Stimulated activated CD4-positive, alpha-beta T cell treated with anti-CD3 and anti-CD28 coated beads, Interleukin-4, amount 100 ng/mL, for 1 hour (primary cell): Measurements from ENCODE around the gene DOCK4.

ENCODE experiments used
- DNase-seq: peaks from one replicate; pipeline ENCODE4 v3.0.0-alpha.2; 2020

The DOCK4 gene

DNA sequence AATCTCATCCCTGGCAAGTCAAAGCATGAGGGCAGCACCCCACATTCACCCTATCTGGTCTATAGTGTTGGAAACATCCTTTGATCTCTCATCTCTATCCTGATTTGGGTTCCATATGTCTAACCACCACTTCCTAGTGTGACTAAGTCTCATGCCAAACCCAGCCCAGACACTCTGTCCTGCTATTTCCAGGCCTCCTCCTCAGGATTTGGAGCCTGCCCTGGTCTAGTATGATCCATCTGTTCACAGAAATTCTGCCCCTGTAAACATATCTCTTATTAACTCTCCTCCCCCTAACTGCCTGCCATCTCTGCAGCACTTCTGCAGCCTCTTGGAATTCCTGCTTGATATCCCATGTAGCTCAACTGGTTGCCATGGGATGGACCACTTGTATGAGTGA is 323.0 kb downstream of the DOCK4 start:
- no peak for DNase-seq

DNA sequence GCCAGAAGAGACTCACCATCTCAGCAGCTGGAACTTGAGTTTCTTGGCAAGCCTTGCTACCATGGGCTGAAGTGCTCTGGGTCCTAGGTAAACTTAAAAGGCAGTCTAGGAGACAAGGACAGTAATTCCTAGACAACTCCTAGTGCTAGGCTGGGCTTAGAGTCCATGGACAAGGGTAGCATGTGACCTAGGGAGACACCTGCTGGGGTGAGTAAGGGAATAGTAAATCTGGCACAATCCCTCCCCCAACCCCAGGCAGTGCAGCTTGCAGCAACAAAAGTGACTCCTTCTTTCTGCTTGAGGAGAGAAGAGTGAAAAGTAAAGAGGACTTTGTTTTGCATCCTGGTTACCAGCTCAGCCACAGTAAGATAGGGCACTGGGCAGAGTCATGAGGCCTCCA is 327.4 kb downstream of the DOCK4 start:
- no peak for DNase-seq

DNA sequence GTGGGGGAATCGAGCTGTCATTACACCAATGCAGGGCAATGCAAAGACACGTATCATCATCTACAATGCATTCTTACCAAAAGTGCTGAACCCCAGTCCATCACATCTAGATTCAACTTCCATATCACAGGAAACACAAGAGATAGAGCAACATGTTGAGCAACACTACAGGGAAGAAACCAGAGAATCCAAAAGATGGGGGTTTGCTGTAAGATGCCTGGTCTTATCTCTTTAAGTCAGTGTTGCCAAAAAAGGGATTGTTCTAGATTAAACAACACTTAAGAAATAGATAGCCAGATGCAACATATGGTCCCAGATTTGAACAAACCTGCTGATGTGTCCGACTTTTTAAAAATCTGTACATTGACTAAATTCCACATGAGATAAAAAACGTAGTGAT is 328.3 kb downstream of the DOCK4 start:
- no peak for DNase-seq

DNA sequence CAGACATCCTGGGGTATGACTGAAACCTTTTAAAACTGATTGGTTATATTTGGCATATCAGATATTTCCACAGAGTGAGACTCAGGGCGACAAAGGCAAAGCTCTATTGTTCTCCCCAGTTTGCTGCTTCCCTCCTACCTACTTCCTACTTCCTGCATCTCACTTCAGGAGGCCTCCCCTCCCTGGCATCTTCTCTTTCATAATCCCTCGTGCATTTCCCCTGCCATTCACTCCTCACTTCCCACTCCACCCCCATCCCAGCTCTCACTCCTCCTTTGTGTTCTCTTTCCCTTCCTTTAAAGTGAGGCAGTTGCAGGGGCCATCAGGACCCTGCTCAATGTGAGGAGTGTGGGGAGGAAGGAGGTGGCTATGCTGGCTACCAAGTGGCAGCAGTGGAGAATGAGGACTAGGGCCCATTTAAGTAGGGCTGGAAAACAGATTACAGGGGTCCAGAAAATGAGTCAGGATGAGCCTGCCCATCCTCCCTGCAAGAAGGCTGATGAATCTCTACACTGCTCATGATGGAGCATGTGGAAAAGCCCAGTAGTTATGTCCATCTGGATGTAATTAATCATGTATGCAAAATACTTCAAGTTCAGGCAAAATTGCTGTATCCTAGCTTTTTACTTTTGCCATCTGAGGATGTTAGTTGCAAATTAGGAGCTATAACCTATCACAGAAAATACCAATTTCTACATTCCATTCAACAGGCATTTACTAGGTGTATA is 332.1 kb downstream of the DOCK4 start:
- no peak for DNase-seq

DNA sequence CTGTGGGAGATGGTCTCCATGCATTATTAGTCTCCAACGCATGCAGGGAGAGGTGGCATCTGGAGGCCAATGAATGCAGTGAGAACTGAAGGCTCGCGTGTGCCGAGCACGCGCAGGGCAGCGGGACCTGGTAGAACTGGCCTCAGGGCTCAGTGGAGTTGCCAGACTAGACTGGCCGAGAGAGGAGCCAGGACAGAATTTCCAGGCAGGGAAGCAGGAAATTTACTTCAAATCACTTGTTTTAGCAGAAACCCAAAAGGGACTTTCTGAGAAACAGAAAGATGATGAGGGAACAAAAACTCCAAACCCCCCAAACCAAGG is 332.9 kb downstream of the DOCK4 start:
- DNase-seq = no peak

DNA sequence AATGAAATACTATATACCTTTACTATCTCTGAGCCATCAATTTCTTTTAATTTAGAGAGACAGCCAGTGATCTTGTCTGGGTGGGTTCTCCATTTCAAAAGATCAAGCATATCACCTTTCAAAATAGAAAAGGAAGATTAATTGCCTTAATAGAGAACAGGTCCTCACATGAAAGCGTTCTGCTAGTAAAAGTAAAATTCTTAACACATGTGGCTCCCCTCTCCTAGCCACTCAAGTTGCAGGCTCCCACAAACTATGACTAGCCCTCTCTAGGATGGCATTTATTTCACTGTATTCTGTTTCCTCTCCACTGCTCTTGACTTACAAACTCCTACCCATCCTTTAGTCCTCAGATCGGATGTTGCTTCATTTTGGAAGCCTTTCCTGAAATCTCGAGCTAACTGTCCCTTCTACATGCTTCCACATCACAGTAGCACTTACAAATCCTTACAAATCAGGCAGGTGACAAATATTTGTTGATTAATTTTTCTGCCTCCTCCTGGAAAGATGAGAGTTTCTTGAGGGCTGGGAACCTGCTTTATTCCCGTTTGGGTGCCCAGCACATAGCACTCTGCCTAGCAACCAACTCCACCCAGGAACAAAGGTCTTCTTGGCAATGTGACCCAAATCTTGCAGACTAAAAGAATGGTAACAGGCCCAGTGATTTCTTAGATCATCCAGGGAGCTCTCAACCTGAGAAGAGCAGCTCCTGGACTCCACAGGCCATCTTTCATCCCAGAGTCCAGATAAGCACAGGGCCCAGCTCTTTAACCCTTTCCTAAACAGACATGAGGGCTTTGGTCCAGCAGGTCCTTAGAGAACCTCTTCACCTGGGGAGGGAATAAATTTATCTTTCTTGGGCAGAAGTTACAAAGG is 333.5 kb downstream of the DOCK4 start:
- no peak for DNase-seq

DNA sequence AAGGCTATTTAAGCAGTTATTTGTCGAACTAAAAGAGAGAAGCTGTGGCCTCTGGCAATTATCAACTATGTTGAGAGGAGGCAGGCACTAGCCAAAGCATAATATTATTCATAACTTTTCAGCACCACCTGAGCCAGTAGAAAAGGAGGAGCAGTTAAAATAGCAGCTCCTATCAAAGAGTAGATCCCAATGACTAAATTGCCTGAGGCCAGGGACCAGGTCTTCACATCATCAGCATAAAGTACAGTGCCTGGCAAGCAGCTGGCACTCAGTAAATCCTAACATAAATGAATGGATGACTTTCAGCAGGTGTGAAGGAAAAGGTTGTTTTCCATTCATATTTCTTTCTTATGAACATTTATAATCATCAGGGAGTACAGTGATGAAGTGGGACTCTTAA is 334.9 kb downstream of the DOCK4 start:
- DNase-seq = no peak

DNA sequence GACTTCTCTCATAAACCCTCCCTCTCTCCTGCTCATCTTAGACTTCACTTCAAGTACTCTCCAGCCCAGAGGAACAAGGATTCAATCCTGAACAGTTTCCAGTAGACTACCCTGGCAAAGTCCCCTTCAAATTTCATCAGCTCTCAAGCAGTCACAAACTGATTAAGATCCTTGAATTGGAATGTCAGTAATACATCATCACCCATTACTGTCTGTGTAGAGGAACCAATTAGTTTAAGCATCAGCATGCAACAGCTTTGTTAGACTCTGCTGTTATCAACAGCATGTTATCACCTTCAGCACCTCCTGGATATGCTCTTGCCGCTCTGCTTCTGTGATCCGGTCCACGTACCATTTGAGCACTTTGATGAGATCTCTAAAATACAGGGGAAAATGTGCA is 336.9 kb downstream of the DOCK4 start:
- no peak for DNase-seq

DNA sequence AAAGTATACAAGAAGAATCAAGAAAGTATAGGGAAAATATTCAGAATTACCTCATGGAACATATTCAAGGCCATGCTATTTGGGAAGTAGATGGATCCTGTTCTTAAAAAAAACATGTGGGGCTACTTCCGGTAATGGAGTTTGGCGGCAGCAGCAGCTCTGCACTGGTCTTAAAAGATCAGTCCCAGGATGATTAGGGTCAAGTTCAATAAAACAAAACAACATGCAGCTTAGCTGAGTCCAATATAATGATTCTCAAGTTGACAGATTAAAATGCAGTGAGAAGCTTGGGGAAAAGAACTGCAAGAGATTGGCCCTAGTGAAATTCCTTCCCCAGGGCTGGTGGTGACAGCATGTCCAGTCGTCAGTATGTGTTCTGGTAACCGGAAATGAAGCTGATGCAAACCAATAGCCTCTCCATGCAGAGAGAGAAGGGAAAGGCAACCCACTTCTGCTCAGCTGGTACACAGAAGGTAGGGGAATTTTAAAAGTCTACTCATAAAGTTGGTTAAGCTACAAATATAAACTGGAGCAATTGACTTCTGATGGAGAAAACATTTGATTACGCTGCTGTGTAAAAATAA is 338.8 kb downstream of the DOCK4 start:
- DNase-seq = no peak

DNA sequence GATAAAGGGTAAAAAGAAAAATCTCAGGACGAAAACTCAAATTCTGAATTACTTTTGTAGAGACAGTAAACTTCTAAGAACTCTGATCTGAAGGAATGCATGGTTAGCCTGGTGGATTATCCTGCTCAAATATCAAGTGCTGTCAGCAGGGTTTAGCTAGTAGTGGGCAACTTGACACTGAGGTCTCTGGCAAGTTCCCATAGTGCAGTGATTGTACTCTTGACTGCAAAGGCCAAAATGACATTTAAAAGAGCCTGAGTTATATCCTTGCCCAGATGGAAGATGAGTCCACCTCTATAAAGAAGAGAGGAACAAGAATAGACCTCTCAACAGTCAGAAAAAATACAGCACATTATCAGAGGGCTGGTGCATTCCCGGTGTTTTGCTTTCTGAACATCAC is 339.4 kb downstream of the DOCK4 start:
- DNase-seq = no peak

DNA sequence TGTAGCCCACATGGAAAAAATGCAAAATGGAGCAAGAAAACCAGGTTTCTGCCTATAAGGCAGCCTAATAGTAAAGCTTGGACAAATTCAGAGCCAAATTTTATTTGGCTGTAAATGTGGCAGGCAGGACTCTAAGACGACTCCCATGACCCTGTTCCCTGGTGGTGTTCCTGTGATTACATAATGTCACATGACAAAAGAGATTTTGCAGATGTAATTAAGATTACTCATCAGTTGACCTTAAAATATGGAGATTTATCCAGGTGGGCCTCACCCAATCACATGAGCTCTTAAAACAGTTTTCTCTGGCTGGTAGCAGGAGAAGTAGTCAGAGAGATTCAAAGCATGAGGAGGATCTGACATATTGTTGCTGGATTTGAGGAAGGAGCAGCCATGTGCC is 340.8 kb downstream of the DOCK4 start:
- DNase-seq = no peak

DNA sequence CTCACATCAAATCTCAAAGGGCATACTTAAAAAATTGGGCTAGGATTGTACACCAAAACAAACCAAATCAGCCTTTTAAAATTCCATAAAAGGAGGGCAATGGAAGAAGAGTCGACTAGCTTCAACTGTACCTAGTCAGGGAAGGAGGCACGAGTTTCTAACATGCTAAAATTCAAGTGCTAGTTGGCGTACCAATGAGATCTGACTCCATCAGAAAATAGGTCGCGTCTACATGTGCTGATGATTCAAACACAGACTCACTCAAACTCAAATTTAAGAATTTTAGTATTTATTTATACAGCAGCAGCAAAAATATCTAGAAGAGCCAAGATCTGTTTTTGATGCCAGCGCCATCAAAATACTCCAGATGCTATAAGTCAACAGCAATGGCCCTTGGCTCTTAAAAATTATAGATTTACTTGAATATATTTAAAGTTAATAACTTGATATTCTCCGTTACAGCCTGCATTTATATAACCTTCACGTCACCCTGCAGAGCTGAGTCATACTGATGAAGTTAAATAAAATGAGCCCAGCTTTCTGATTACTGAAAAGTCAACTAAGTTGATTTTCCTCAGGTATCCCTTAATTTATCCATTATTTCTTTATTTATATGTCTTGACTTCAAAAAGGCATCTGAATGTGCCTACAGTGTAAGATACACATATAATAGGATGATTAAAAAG is 341.8 kb downstream of the DOCK4 start:
- no peak for DNase-seq

DNA sequence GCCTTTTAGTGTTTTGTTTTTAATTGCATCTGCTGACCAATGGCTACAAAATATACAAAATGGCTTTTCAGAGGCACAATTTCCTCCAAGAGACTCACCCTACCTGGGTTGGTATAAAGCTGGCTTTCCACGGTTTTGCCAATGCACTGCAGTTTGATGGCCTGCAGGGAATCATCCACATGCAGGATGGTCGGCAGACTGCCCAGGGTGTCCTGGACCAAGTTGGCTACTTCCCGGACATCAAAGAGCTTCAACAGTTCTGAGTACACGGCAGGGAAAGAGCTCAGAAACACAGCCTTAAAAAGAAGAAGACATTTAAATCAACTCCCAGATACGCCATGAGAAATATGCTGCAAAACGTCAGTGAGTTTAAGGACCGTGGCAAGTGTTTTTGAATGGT is 342.9 kb downstream of the DOCK4 start:
- no peak for DNase-seq

DNA sequence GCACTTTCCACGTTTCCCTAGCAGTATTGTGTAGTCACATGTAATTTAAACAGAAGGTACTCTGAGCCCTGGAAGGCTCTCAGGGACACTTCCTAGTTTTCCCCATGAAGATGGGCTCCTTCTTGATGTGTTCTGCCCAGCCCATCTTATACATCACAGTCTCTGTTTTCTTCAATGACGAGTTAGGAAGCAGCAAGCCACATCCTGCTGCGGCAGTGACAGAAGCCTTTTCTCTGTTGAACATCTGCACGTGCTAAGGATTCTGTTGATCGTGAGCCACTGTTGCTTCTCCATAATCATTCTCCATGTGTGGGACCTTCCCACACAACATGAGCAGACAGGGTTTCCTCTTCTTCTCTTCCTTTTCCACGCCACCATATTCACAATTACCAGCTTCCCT is 346.0 kb downstream of the DOCK4 start:
- DNase-seq = no peak

DNA sequence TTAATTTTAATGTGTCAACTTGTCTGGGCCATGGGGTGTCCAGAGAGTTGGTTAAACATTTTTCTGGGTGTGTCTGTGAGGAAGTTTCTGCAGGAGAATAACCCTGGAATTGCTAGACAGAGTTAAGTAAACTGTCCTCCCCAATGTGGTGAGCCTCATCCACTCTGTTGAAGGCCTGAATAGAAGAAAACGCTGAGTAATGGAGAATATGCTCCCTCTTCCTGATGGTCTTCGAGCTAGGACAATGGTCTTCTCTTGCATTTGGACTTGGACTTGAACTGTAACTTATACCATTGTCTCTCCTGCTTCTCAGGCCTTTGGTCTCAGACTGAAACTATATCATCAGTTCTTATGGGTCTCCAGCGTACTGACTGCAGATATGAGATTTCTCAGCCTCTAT is 347.9 kb downstream of the DOCK4 start:
- no peak for DNase-seq

DNA sequence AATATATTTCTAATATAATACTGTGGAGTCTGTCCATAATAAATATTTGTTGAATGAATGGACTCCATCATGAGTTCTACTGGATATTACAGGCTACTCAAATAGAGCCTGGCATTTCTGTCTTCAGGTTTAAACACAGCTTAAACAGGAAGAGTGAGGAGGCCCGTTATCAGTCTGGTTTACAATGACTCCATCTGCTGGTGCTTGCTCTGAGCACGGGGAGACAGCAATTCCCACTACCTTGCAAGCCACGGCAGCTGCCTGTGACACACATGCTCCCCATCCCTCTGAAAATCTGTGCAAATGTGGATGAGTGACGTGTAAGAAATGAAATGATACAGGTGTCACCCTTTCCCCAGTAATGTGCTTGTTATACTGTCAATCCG is 350.4 kb downstream of the DOCK4 start:
- no peak for DNase-seq

DNA sequence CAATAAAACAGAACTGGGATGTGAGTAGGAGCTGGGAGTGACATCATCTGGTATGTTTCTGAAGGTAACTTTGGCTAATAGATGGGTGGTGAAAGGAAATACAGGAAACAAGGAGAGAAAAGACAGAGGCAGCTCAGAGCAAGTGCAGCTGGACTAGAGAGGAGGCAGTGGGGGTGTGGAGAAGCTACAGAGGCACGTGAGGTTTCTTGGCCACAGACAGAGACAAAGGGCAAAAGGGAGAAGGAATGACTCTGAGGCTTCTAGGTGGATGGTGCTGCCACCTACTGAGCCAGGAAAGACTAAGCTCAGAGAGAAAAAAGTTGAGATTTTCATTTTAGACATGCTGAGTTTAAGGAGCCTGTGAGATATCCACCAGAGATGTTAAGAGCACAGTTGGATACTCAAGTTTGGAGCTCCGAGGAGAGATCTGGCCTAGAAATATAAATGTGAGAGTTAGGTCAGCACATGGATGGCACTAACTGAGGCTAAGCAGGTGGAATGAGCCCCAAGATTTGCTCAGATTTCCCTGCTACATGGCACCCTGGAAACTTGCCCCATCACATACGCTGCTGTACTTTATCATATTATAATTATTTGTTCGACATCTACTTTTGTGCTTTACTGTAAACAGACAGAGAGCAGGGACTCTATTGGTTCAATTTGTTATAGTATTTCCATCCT is 350.9 kb downstream of the DOCK4 start:
- DNase-seq = no peak

DNA sequence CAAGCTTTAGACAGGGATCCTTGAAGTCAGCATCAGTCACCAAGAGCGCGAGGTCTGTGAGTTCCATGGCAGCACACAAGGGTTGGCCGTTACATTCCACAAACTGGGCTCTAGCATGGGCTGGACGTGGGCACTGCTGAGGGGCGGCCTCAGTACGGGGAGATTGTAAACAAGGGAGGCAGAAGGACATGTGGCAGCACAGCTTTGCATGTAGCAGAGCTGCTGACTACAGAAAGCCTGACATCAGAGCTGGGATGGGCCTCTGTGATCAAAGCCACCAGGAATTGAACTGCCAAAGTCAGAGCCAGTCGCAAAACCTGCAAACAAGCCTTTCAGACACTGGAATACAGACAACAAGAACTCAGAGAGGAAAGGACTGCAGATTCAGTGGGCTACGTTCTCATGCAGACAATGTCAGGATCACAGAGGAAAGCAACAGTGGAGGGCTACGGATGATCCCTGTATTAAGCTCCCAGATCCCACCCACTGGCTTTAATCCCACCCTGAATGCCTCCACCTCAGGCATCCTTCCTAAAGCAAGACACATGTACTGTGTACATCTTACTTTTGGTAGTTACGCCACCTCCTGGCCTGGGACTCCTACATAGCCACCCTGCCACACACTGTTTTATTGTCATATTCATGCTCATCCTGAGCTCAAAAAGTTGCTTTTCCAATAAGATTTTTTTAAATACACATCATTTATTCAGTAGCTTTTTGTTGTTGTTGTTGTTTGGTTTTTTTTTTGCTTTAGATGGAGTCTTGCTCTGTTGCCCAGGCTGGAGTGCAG is 352.8 kb downstream of the DOCK4 start:
- no peak for DNase-seq

DNA sequence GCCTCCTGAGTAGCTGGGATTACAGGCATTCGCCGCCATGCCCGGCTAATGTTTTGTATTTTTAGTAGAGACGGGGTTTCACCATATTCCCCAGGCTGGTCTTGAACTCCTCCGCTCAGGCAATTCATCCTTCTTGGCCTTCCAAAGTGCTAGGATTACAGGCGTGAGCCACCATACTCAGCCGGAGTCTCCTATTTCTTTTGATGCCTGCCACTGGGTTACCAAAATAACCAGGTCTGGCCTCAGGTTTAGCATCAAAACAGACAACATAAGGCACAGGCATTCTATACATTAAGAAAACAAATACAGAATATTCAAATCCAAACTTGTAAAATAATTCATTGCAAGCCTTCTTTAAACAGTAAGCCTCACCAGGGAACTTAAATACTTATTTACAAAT is 354.1 kb downstream of the DOCK4 start:
- no peak for DNase-seq

DNA sequence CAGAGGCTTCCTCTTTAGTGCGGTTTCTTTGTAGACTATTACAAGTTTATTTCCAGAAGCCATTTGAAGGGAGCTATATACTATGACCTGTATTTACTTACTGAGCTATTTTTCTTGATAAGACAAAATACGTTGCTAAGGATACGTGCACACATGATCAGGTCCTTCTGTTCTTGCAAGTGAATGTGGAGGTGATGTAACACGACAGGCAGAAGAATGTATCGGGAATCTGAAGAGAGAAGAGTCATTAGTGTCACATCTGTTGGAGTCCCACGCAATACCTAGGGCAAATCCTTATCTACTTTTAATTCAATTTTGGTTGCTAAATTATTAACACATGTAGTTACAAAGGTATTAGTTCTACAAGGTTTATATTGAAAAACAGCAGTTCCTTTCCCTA is 359.3 kb downstream of the DOCK4 start:
- no peak for DNase-seq

DNA sequence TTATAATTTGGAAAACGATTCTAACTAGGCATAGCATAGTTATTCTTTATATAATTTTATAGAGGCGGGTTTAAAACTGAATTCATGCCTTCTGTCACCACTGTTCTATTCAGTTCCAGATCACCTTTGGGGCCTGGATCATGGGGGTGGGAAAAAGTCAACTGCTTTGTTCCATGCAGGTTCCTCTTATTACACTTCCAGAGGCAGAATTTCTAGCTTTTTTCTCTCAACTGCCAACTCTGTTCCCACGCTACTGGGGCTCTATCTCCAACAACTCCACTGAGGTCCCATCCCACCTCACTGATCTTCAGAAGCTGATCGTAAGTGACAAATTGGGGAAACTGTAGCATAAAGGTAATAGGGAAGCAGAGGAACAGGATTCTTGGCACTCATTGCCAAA is 360.3 kb downstream of the DOCK4 start:
- no peak for DNase-seq
